H4 (cell line): ENCODE measurements around the gene CRACR2B. TPM values are rescaled to one million over a fixed set of nuclear protein-coding genes. Genes with fewer than 3 reads are reported as not detected.

Experiments
- DNase-seq: peaks from one replicate; pipeline ENCODE4 v3.0.0-alpha.2; 2015; ENCODE audit warnings: low spot score
- total RNA-seq: library from RNA; depleted of rRNA; stranded (reverse); fragments of >200 nt; shearing (Covaris generic); gene quantifications from 2 replicates; pipeline ENCODE4 v1.2.3, GENCODE V29; 2014

Gene CRACR2B
- total RNA-seq, 1 experiment from 2014 or later = not detected

DNA sequence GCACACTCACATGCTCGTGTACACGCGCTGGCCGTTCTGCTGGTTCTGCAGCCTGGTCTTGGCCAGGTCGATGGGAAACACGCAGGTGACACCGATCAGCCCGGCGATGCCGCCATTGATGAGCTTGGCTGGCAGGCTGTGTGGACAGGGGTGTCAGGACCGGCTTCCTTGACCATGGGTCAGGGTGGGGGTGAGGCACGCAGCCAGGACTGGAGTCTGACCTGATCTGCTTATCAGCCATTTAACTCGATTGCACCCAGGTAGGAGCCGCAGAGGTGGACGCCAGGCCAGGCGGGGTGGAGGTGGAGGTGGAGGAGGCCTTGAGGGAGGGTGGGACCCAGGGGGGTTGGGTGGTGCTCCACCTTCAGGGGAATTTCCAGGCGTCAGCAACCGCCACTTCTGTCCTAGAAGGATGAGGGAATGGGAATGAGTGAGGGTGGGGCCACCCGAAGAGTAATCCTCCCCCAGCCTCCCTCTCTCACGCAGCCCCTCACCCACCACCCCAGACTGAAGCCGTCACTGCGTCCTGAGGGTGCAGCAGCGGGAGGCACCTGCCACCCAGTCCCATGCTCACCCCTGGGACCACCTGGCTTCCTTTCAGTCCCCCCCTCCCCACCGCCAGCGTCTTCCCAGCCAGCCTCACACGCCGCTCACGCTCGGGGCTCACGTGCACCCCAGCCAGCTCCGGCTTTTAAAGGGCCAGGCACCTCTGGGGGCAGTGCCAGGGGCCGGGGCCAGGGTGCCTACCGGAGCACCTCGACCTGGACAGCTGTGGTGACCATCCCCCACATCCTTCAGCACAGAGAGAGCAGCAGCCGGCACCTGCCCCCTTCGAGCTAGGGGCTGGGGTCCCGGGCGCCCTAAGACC lies 32.7 kb upstream of the CRACR2B start:
- no peak for DNase-seq

GRCh38 chr11:795634-796564 lies 31.8 kb upstream of the CRACR2B start:
- DNase-seq = peak; percentile 89

DNA sequence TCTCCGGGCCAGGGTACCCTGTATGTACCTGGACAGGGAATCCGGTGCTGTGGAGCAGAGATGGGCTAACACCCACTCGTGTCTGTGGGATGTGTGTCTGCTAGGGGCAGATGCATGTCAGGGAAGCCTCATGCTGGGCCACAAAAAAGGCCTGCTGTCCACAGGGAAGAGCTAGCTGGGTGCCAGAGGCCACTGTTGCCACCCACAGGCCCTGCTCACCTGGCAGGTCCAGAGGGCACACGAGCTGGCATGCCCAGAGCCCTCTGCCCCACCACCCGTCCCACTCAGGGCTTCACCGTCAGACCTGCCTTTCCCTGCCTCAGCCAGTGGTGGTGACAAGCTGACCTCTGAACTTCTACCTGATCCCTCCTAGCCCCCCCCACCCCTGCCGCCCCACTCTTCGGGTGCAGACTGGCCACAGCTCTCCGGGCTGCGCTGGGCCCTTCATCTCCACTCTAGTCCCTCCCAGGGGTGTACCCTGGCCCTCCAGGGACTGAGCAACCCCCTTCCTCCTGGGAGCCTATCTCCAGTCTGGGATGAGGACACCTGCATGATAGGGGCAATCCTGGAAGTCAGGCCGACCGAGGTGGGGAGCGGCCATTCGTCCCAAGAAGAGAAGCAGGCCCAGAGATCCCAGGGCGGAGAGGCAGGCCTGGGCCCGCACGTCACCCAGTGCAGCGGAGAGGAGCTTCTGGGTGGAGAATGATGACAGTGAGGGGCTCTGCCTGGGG lies 31.0 kb upstream of the CRACR2B start:
- no peak for DNase-seq

DNA sequence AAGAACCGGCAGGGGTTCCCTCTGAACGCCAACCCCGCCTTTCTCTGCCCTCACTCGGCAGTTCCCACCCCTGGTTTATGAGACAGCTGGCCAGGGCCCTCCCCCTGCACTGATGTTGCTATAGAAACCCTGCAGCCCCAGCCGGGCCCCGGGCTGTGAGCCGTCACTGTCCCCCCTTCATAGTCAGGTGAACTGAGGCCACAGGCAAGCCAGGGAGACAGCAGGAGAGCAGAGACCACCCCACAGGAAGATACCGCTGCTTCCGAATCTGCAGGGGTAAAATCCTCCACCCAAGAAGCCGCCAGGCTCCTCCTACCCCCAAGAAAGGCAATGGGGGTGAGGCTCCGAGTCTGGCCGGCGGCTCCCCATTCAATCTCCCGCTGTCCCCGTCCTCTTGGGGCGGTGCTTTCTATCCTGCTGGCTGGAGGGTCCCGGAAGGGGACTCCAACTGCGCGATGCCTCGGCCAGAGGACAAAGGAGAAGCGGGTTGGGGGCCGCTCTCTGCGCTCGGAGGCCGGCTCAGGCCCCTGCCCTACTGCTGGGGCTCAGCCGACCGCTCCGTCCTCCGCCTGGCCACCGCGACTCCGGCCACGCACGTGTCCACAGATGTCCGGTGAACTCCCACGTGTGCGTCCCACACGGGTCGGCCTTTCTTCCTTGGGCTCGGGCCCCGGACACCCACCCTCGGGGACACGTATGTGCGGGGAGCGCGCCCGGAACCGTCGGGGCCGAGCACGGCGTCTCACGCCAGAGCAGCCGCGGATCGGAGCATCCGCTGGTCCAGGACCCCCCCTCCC lies 30.2 kb upstream of the CRACR2B start:
- peak; percentile 79 for DNase-seq

- peak; percentile 70 for DNase-seq
Measured at GRCh38 chr11:798093-798713, 29.5 kb upstream of the CRACR2B start, which contains the start of gene SLC25A22. Gene SLC25A22, minus strand, starts transcription at chr11:798281. Its CDS starts 3,275 bp downstream, at chr11:795006.

GRCh38 chr11:799641-800316 lies 27.9 kb upstream of the CRACR2B start:
- DNase-seq = no peak

GRCh38 chr11:800473-800872 lies 27.2 kb upstream of the CRACR2B start:
- no peak for DNase-seq

- no peak for DNase-seq
Measured at GRCh38 chr11:801097-801780, 26.5 kb upstream of the CRACR2B start.

GRCh38 chr11:802018-802617 lies 25.6 kb upstream of the CRACR2B start:
- no peak for DNase-seq

DNA sequence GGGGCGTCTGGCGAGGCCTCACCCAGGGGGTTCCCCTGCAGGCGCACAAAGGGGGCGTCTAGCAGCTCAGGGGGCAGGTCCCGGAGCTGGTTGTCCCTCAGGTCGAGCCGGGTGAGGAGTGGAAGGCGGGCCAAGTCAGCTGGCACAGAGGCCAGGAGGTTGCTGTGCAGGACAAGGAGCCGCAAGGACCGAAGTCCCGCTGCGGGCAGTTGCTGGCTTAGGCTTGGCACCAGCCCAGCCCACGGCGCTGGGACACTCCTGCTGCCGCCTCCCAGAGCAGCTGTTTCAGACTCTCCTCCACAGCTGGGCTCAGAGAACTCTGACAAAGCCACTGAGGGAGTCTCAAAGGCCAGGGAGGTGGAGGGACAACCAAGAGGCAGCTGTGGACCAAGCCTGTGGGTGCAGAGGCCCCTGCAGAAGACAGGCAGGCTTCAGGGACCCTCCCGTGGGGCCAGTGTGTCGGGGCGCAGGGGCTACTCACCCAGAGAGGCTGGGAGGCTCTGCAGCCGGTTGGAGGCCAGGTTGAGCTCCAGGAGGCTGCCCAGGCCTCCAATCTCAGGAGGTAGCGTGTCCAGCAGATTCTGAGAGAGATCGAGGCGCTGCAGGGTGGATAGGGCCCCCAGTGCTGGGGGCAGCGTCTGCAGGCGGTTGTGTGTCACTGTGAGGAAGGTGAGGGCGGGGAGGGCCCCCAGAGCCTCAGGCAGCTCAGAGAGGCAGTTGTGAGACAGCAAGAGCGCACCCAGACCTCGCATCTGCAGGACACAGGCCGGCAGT lies 24.8 kb upstream of the CRACR2B start:
- no peak for DNase-seq

DNA sequence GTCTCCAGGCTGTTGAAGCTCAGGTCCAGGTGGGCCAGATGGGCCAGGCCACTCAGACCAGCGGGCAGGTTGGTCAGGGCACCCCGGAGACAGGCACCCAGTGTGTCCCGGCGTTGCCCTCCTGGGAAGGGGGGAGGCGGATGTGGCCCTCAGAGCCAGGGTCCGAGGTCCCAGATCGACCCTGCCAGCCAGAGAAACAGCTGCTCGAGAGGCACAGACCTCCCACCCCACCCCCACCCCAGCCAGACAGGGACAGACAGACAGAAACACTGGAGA lies 24.3 kb upstream of the CRACR2B start:
- no peak for DNase-seq

DNA sequence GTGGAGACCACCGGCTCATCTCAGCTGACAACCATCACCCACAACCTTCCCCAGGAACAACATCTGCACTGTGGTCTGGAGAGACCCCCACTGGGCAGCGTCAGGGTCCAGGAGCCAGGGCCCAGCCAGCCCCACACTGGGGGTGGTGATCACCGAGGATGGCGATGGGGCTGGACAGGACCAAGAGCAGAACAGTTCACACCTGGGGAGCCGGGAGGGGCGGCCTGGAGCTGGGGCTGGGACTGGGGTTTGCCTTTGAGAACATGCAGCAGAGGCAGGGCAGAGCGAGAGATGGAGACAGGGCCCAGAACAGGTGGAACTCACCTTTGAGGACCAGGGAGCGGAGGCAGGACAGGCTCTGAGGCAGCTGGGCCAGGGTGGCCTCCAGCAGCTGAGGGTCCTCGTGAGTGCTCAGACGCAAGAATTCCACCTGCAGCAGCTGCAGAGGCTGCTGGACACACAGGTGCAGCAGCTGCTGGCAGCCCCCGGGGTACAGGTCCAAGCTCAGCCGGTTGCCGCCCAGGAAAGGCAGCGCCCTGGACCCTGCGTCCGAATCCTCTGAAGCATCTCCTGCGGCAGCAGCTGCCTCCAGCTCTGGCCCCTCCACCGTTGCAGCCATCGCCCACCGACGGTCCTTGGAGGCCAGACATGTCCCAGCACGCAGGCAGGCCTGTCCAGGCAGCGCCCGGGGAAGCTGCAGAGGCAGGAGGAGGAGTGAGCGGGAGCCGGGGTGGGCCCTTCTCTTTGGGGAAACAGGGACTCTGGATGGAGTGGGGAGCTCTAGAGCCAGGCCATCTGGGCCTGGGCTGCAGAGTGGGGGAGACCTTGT lies 23.7 kb upstream of the CRACR2B start:
- DNase-seq = no peak

DNA sequence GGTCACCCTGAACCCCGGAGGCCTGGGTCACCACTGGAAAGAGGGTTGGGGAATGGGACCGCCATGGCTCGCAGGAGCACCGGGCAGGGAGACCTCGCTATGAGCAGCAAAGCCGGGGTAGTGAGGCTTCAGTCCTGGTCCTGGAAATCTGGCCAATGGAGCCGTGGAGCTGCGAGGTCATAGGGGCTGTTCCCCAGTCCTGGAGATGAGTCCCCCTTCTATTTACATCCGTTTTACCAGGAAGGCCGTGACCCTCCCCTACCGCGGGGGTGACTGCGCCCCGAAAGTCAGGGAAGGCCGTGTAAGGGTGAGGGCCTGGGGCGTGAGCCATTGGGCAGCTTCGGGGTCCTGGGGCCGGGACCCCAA lies 23.1 kb upstream of the CRACR2B start:
- no peak for DNase-seq

GRCh38 chr11:808427-809286 lies 19.1 kb upstream of the CRACR2B start:
- no peak for DNase-seq

DNA sequence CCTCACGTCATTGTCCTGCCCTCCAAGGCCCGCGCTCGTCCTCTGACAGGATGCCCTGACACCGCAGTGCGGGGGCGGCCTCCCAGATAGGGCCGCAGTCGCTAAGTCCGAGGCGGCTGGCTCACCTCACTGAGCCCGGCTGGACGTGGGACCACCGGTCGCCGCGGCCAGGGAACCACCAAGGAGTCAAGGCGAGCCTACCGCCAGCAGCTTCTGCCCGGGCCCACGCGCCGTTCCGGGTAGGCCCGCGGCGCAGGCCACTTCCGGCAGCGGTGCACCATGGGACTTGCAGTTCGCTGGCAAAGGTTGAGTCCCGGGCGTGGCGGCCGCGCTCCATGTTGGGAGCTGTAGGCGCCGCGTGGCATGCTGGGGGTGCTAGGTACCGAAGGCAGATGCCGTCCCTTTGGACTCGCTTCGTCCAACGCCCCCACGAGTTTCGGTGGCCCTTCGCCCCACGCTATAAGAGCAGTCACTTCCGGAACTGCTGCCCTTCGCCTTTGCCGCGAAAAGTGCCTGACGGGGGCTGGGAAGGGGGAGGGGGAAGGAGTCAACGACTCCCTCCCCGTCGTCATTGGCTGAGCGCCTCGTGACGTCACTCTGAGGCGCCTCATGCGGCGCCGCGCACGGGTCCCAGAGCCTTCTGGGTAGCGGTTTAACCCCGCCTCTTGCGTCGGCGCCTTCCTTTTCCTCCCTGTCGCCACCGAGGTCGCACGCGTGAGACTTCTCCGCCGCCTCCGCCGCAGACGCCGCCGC lies 18.3 kb upstream of the CRACR2B start, which contains the start of gene RPLP2:
RPLP2 (plus strand) TSS at position 681 of the 753 bp plus-strand sequence. CDS start 268 bp downstream, outside the sequence.
- DNase-seq = peak; percentile 97
